Esophagus squamous epithelium (tissue), 4 donors: ENCODE data around the gene APOL6.

ENCODE experiments used
- CTCF ChIP-seq, 6 experiments: fragments of 450-650 bp in 4 of 6; fragments of 200-600 bp in 2 of 6; sonication (generic) in 2 of 6; IDR thresholded peaks; one replicate each; pipeline ENCODE4 v1.5.1; 2016 to 2019; ENCODE audit warnings: antibody characterized with exemption in 6 of 6, mild to moderate bottlenecking in 4 of 6, moderate library complexity in 4 of 6
- POLR2A ChIP-seq, 4 donors: fragments of 450-650 bp; IDR thresholded peaks; one replicate each; pipeline ENCODE4 v1.6.1; 2017; ENCODE audit warnings: antibody characterized with exemption in 4 of 4, mild to moderate bottlenecking in 4 of 4, moderate library complexity in 3 of 4

GRCh38 chr22:35617137-35617755 is 31.0 kb upstream of the APOL6 start, which contains the start of gene MB:
- no peak for TF ChIP-seq CTCF (IDR thresholded peaks at IDR 0.05)
- no peak for TF ChIP-seq POLR2A (IDR thresholded peaks at IDR 0.05)
